Measurements from ENCODE around the gene MAST4.

- TF ChIP-seq CTCF (IDR thresholded peaks at IDR 0.05) (no peak), POLR2A (IDR thresholded peaks at IDR 0.05) (no peak), EP300 (IDR thresholded peaks at IDR 0.05) (no peak)
Measured at GRCh38 chr5:66634601-66635000, 38.4 kb downstream of the MAST4 start.

Data from tibial nerve (tissue), 4 donors.